GM12892 (cell line): Measurements from ENCODE around the gene IRAK3.
A peak's percentile ranks its signal among the peaks of the same experiment; 100 is the strongest.

Source experiments
- DNase-seq: peaks from one replicate; pipeline ENCODE4 v3.0.0; 2011; ENCODE audit not compliant: insufficient read length
- FAIRE-seq: peaks from 2 replicates; lab custom pipeline; 2011; peaks lifted over from hg19 to GRCh38; lab: Jason Lieb, UNC
- POLR2A ChIP-seq: IDR thresholded peaks from 2 replicates; pipeline ENCODE4 v1.6.1; 2011; ENCODE audit warnings: low read depth, low read length, control low read depth
- POLR2AphosphoS5 ChIP-seq: IDR thresholded peaks from 2 replicates; pipeline ENCODE4 v1.6.1; 2011; ENCODE audit warnings: low read depth, low read length, control low read depth
- TAF1 ChIP-seq: IDR thresholded peaks from 2 replicates; pipeline ENCODE4 v1.6.1; 2011; ENCODE audit warnings: low read depth, mild to moderate bottlenecking, control low read depth, low read length, borderline replicate concordance

Gene IRAK3

DNA sequence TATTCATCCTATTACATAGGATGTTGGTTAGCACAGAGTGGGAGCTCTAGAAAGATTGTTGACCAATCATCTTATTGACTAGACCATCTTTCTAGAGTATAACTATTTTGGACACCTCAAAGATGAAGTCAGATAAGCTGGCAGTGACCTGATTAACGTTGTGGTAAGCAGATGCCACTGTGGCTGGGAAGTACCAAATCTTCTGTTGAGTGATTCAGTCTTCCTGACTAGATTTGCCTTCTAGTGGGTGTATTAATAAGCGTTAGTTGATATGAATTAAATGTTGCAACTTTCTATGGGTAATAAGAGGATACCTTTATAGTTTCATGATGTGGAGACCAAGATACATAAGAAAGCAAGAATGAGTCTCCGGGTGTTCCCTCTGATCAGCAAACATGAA, 62.0 kb downstream of the IRAK3 start:
- no peak for FAIRE-seq
- TF ChIP-seq POLR2A (no peak), TAF1 (no peak), POLR2AphosphoS5 (no peak)
- DNase-seq, result no peak

DNA sequence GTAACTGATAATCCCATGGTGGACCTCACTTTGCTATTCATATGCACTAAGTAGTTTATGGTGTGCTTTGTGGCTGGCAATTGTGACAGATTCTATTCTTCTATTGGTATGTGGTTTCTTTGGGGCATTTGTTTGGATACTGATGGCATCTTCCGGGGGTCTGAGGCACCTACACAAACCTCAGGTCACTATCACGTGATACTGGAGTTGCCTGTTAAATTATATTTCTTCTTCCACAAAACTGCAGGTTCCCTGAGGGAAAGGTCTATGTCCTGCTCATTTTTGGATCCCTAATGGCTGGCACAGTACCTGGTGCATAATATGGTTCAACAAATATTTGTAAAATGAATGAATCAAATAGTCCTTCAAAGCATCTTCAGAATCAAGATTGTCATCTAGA, 63.8 kb downstream of the IRAK3 start:
- no peak for DNase-seq
- no peak for FAIRE-seq
- TF ChIP-seq POLR2A (no peak), POLR2AphosphoS5 (no peak), TAF1 (no peak)

DNA sequence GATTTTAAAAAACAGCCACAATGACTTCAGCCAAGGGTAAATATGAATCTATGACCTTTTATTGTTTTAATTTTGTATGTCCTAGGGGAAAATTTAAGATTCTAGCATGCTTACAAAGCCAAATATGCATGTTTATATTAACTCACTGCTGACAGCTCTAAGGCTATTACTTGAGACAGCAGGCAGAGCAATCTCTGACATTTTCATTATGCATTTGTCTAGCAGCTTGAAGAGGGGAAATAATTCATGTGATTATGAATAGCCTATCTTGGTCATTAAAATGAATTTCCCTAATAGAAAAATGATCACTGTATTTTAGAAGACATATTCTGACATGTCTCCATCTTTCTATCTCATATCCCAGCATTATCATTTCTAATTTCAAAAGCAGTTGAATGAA, 66.7 kb downstream of the IRAK3 start:
- TF ChIP-seq POLR2A (no peak), POLR2AphosphoS5 (no peak), TAF1 (no peak)
- FAIRE-seq (no peak), DNase-seq (no peak)

DNA sequence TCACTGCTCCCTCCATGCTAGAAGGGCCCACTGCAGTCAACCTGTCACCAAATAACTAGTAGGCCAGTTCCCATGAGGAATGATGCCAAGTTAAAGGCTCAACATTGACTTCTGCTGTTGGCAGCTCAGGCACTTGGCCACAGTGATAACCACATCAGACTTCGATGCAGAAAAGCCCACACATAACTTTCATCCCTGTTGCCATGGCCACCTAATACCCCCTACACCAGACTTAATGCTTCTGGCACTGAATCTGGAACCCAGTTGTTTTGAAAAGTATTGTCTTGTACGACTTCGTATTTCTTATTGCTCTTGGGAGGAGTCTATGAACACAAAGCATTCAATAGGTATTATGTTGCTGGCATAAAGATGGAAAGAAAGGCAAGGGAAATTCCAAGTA, 69.0 kb downstream of the IRAK3 start:
- DNase-seq, result no peak
- TF ChIP-seq POLR2AphosphoS5 (no peak), POLR2A (no peak), TAF1 (no peak)
- FAIRE-seq, result no peak

DNA sequence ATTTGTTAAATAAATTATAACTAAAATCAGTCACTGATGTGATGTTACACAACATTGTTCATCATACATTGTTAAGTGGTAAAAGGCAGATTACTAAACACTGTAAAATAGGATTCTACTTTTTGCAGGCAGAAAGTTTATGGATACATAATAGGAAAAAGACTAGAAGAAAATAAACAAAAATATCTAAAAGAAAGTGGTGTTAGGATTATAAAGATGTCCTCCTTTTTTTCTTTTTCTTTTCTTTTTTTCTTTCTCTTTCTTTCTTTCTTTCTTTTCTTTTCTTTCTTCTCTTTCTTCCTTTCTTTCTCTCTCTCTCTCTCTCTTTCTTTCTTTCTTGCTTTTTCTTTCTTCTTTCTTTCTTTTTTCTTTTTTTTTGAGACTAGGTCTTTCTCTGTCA, 73.7 kb downstream of the IRAK3 start:
- no peak for DNase-seq
- FAIRE-seq, result no peak
- TF ChIP-seq TAF1 (no peak), POLR2AphosphoS5 (no peak), POLR2A (no peak)

DNA sequence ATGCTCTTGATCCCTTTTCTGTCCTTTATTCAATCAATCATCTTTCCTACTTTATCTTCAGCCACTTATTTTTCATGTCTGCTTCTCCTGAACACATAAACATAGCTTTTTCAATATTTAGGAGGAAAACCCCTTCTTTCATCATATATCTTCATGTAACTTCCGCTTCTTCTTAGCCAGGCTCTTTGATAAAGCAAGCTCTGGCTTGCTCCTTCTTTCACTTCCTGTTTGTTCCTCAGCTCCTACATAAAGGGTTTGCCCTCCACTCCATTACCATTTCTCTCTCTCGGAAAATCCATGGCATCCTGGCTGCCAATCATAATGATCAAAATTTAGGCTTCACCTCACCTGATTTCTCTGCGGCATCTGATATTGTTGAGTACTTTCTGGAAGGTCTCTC, 79.5 kb downstream of the IRAK3 start:
- FAIRE-seq (no peak), DNase-seq (no peak)
- TF ChIP-seq POLR2A, result no peak
- no peak for TF ChIP-seq POLR2AphosphoS5
- no peak for TF ChIP-seq TAF1

DNA sequence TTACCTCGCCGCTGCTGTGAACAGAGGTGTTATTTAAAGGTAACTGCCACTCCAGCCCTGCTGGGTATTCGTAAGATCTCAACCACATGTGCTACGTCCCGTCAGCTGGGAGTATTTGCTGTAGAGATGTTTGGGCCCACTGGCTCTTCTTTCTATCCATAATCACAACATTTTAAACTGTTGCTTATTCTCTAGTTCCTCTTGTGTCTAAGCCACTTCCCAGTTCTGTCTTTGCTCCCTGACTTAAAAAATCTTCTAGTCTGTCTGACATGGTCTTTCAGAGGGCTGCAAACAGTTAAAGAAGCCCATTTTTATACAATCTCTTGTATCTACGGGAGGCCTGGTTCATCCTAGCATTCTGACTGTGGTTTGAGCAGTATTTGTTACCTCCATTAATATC, 80.1 kb downstream of the IRAK3 start:
- TF ChIP-seq POLR2A, result no peak
- no peak for TF ChIP-seq POLR2AphosphoS5
- TF ChIP-seq TAF1, result no peak
- FAIRE-seq, result peak; percentile 36

DNA sequence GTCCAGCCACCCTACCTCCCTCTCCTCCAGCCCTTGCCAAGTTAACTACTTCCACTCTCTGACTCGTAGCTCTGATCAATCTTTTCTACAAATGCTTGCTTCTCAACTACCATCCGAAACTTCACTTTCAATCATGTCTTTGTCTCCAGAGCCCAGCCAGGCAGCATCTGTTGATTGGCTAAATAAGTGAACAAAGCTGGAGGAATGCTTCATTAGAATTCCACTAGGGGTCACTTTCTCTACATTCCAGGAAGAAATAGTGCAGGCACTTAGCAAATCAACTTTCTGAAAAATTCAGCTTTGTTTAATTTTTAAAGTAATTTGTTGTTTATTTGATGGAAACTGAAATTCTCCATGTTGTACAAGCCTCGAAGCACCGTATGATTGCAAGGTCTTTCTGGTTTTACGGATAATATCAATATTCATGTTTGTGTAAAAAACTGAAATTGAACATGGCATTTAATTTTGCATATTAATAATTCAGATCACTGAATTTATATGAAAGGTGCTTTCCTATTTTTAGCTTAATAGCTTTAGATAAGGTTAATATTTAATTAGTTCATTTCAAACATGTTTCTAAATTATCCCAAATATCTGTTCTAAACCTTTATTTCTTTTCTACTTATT, 80.9 kb downstream of the IRAK3 start:
- TF ChIP-seq TAF1, result no peak
- no peak for TF ChIP-seq POLR2AphosphoS5
- no peak for TF ChIP-seq POLR2A

More for the DNA sequence above, 80.1 kb downstream of the IRAK3 start:
- no peak for DNase-seq

DNA sequence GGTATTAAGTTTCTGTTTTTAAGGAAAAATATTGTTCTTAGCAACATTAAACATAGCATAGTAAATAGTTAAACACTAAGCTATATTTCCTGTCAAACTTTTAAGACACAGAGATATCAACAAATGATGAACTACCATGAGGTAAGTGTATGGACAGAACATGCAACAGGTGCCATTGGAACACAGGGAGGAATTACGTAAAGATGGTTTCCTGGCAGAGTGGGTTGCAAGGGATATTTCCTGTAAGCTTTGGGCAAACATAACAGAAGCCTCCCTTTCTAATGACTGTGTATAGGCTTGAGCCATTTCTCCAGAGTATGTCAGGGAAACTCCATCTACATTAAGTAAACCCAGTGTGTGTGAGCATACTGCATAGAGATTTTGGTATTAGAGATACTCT, 81.6 kb downstream of the IRAK3 start:
- no peak for TF ChIP-seq TAF1
- no peak for TF ChIP-seq POLR2AphosphoS5
- TF ChIP-seq POLR2A, result no peak
- DNase-seq, result no peak
- no peak for FAIRE-seq

More for the DNA sequence above, 80.9 kb downstream of the IRAK3 start:
- peak; percentile 33 for FAIRE-seq
- no peak for DNase-seq

DNA sequence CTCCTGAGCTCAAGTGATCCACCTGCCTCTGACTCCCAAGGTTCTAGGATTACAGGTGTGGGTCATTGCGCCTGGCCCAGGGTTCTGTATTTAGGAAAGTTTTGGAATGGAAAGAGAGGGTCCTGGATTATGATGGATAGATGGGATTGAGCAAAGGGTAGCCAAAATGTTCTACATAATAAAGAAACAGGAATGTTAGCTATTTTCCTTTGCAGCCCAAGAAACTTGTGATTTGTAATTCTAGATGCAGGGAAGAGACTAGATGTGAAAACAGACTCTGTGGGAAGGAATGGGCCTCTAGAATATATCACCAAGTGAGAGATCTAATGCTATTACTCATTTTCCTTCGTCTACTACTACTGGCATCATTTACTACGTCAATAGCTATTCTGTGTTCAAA, 83.6 kb downstream of the IRAK3 start:
- TF ChIP-seq POLR2A, result no peak
- no peak for TF ChIP-seq TAF1
- TF ChIP-seq POLR2AphosphoS5, result no peak
- no peak for DNase-seq
- FAIRE-seq, result no peak

DNA sequence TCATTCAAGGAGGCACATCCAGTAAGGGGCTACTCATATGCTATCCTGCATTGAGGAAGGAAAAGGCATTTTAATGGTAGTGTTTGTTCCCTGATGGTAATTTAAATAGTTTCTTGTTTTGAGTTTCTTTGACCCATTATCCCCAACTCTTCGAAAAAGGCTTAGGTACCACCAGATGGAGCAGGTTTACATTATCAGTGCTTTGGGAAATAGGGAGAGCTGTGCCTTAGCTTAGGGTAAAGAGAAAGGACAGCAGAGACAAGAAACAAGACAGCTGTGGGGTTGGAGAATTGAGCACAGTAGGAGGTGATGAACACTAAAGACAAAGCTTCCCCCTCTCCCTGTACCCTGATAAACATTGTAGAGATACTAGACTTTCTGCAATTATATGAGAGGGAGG, 84.1 kb downstream of the IRAK3 start:
- TF ChIP-seq POLR2A (no peak), TAF1 (no peak), POLR2AphosphoS5 (no peak)
- DNase-seq (no peak), FAIRE-seq (no peak)

DNA sequence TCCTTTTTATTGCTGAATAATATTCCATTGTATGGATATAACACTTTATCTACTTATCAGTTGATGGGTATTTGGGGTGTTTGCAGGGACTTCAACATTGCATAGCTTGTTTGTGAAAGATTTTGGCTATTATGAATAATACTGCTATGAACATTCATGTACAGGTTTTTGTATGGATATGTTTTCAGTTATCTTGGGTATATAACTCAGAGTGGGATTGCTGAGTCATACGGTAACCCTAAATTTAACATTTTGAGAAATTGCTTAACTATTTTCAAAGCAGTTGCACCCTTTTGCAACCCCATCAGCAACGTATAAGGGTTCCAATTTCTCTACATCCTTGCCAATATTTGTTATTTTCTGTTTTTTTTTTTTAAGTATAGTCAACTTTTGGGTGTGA, 86.0 kb downstream of the IRAK3 start:
- TF ChIP-seq TAF1 (no peak), POLR2AphosphoS5 (no peak), POLR2A (no peak)
- no peak for DNase-seq
- FAIRE-seq, result no peak

DNA sequence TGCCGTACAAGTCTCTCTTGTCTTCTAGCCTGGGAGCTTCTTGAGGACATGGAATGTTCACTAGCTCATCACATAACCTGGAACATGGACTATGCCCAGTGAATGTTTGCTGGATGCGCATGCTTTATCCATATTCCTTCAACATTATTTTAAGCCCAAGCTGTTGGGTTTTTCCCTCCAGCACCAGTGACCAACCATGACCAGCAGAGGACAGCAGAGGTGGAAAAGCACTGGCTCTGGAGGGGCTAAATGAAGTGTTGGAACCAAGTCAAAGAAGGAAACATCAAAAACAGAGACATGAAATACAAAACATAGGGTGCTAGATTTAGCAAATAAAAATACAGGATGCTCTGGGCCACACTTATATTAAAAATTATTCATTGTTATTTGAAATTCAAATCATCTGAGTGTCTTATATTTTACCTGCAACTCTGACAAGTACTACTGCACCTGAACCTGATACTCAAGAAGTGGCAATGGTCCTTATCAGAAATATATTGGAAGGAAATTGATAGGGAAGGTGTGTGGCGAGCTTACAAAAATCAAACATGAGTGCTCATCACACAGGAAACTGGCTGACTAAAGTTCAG, 90.2 kb downstream of the IRAK3 start:
- no peak for FAIRE-seq
- no peak for TF ChIP-seq POLR2A
- no peak for TF ChIP-seq TAF1
- no peak for TF ChIP-seq POLR2AphosphoS5
- DNase-seq, result no peak
